Stimulated activated naive CD8-positive, alpha-beta T cell treated with anti-CD3 and anti-CD28 coated beads, Interleukin-15, amount 100 ng/mL, for 72 hours (primary cell): ENCODE measurements around the gene PTGDS.

ENCODE experiments used
- ATAC-seq: fragments of 150-1000 bp; cut with Tn5 transposase; 2 replicates; pipeline ENCODE4 v1.10.0; 2021; ENCODE audit warnings: mild to moderate bottlenecking, moderate library complexity
- DNase-seq, 2 donors: peaks; one replicate each; pipeline ENCODE4 v3.0.0; 2021 to 2022
- H3K27ac Mint-ChIP-seq, 2 donors: one replicate each; pipeline ENCODE4 v1.8.0; 2022; ENCODE audit warnings: mild to moderate bottlenecking in 2 of 2, mixed read lengths in 2 of 2, moderate library complexity in 2 of 2
- H3K27me3 Mint-ChIP-seq: one replicate; pipeline ENCODE4 v1.8.0; 2022; ENCODE audit warnings: mixed read lengths
- H3K4me1 Mint-ChIP-seq: one replicate; pipeline ENCODE4 v1.8.0; 2022; ENCODE audit warnings: mild to moderate bottlenecking, mixed read lengths
- H3K4me3 Mint-ChIP-seq, 2 donors: one replicate each; pipeline ENCODE4 v1.8.0; 2022; ENCODE audit warnings: mild to moderate bottlenecking in 2 of 2, mixed read lengths in 2 of 2, moderate library complexity in 1 of 2
- H3K9me3 Mint-ChIP-seq, 2 donors: one replicate each; pipeline ENCODE4 v1.8.0; 2022; ENCODE audit warnings: mixed read lengths in 2 of 2

Gene PTGDS

GRCh38 chr9:137021979-137022661 is 44.8 kb downstream of the PTGDS start:
- Mint-ChIP-seq H3K4me1 (peaks cover 46% of the 10 kb centered on the region), H3K9me3 (no peaks in the 10 kb centered on the region), H3K4me3 (no peak overlapping the region), H3K27ac (no peak overlapping the region), H3K27me3 (no peaks in the 10 kb centered on the region)
- DNase-seq, result peak; percentile 67 to 75
- ATAC-seq, result peak; percentile 68

- H3K27me3 Mint-ChIP-seq, result no peaks in the 10 kb centered on the region
- peaks cover 51% of the 10 kb centered on the region for H3K4me1 Mint-ChIP-seq
- H3K4me3 Mint-ChIP-seq, result no peak overlapping the region
- no peak overlapping the region for H3K27ac Mint-ChIP-seq
- DNase-seq, result no peak
- ATAC-seq, result no peak
- H3K9me3 Mint-ChIP-seq, result no peaks in the 10 kb centered on the region
These were observed 45.3 kb downstream of the PTGDS start for GRCh38 chr9:137022662-137023008.

- no peak overlapping the region for H3K4me3 Mint-ChIP-seq
- DNase-seq (no peak), ATAC-seq (no peak)
- no peak overlapping the region for H3K27ac Mint-ChIP-seq
- H3K4me1 Mint-ChIP-seq, result peaks cover 51% of the 10 kb centered on the region
- no peaks in the 10 kb centered on the region for H3K27me3 Mint-ChIP-seq
- no peaks in the 10 kb centered on the region for H3K9me3 Mint-ChIP-seq
These were observed 45.9 kb downstream of the PTGDS start for GRCh38 chr9:137023157-137023556.

GRCh38 chr9:137023583-137023991 is 46.3 kb downstream of the PTGDS start:
- Mint-ChIP-seq H3K27me3 (no peaks in the 10 kb centered on the region), H3K9me3 (no peaks in the 10 kb centered on the region), H3K27ac (no peak overlapping the region), H3K4me3 (no peak overlapping the region), H3K4me1 (peaks cover 50% of the 10 kb centered on the region)
- ATAC-seq (no peak), DNase-seq (no peak)

GRCh38 chr9:137025517-137025966 is 48.2 kb downstream of the PTGDS start:
- ATAC-seq (no peak), DNase-seq (no peak)
- Mint-ChIP-seq H3K27me3 (no peaks in the 10 kb centered on the region), H3K4me3 (no peak overlapping the region), H3K27ac (no peak overlapping the region), H3K4me1 (peaks cover 64% of the 10 kb centered on the region), H3K9me3 (no peaks in the 10 kb centered on the region)

- ATAC-seq (no peak), DNase-seq (no peak)
- no peak overlapping the region for H3K27ac Mint-ChIP-seq
- no peak overlapping the region for H3K4me3 Mint-ChIP-seq
- H3K4me1 Mint-ChIP-seq, result peaks cover 70% of the 10 kb centered on the region
- H3K27me3 Mint-ChIP-seq, result no peaks in the 10 kb centered on the region
- H3K9me3 Mint-ChIP-seq, result no peaks in the 10 kb centered on the region
These were observed 49.1 kb downstream of the PTGDS start for GRCh38 chr9:137026384-137026783.

- ATAC-seq, result no peak
- H3K27me3 Mint-ChIP-seq, result no peaks in the 10 kb centered on the region
- no peak for DNase-seq
- H3K9me3 Mint-ChIP-seq, result no peaks in the 10 kb centered on the region
- peak overlapping the region; percentile 81 to 86 for H3K4me3 Mint-ChIP-seq
- no peak overlapping the region for H3K27ac Mint-ChIP-seq
- peaks cover 71% of the 10 kb centered on the region for H3K4me1 Mint-ChIP-seq
These were observed 49.5 kb downstream of the PTGDS start for GRCh38 chr9:137026828-137027227.

- no peak within 1 kb of the TSS for H3K27ac Mint-ChIP-seq
- DNase-seq (no peak), ATAC-seq (no peak)
- no peaks in the 10 kb centered on the region for H3K9me3 Mint-ChIP-seq
- peaks cover 73% of the 10 kb centered on the region for H3K4me1 Mint-ChIP-seq
- H3K27me3 Mint-ChIP-seq, result no peaks in the 10 kb centered on the region
- H3K4me3 Mint-ChIP-seq, result peak within 1 kb of the TSS; percentile 81 to 86
These were observed 50.3 kb downstream of the PTGDS start, which contains the start of gene ABCA2 for GRCh38 chr9:137027369-137028262. Gene ABCA2 (minus strand): TSS chr9:137028237. CDS start chr9:137028140, 97 bp downstream.

GRCh38 chr9:137028263-137029057 is 51.2 kb downstream of the PTGDS start:
- Mint-ChIP-seq H3K4me1 (peaks cover 81% of the 10 kb centered on the region), H3K4me3 (peak overlapping the region; percentile 78 to 84), H3K9me3 (no peaks in the 10 kb centered on the region), H3K27ac (no peak overlapping the region), H3K27me3 (no peaks in the 10 kb centered on the region)
- DNase-seq (peak; percentile 74 to 75), ATAC-seq (peak; percentile 41)

- ATAC-seq, result peak; percentile 47
- Mint-ChIP-seq H3K27ac (no peak overlapping the region), H3K4me1 (peaks cover 83% of the 10 kb centered on the region), H3K4me3 (peak overlapping the region; percentile 78 to 84), H3K27me3 (no peaks in the 10 kb centered on the region), H3K9me3 (no peaks in the 10 kb centered on the region)
- DNase-seq, result peak; percentile 76 to 79
These were observed 52.0 kb downstream of the PTGDS start for GRCh38 chr9:137029058-137029936.

GRCh38 chr9:137030006-137030405 is 52.7 kb downstream of the PTGDS start:
- Mint-ChIP-seq H3K9me3 (no peaks in the 10 kb centered on the region), H3K4me3 (peak overlapping the region; percentile 78 to 84), H3K4me1 (peaks cover 83% of the 10 kb centered on the region), H3K27me3 (no peaks in the 10 kb centered on the region), H3K27ac (no peak overlapping the region)
- no peak for ATAC-seq
- peak in 1 of 2 donors; percentile 43 for DNase-seq

GRCh38 chr9:137030538-137031527 is 53.5 kb downstream of the PTGDS start:
- Mint-ChIP-seq H3K4me3 (peak overlapping the region; percentile 56 to 61), H3K9me3 (no peaks in the 10 kb centered on the region), H3K4me1 (peaks cover 89% of the 10 kb centered on the region), H3K27ac (peak overlapping the region; percentile 10 to 48), H3K27me3 (no peaks in the 10 kb centered on the region)
- DNase-seq (peak in 1 of 2 donors; percentile 83), ATAC-seq (peak; percentile 10)
